ENCODE measurements around the gene MRPL53. TPM values are rescaled to one million over a fixed set of nuclear protein-coding genes. Genes with fewer than 3 reads are reported as not detected.
A peak's percentile ranks its signal among the peaks of the same experiment; 100 is the strongest.

Gene MRPL53
- total and polyA plus RNA-seq, 2 of the 13 experiments (the other 11 are each of a cell fraction or from before 2014, with no cell fraction given), result 34.3 to 51.9 TPM

GRCh38 chr2:74441690-74442482, 30.6 kb downstream of the MRPL53 start, which contains the start of gene RTKN (continued):
- TF ChIP-seq ZGPAT (CRISPR knock-in tag; IDR thresholded peaks at IDR 0.05) (peak; percentile 80), SP2 (CRISPR knock-in tag; IDR thresholded peaks at IDR 0.05) (no peak), ZSCAN20 (CRISPR knock-in tag; IDR thresholded peaks at IDR 0.05; ENCODE audit: borderline replicate concordance) (peak; percentile 94; the same call in 1 of the 2 replicates), SAP130 (CRISPR knock-in tag; IDR thresholded peaks at IDR 0.05; ENCODE audit: low read depth) (peak; percentile 93), ZNF274 (CRISPR knock-in tag; IDR thresholded peaks at IDR 0.05) (peak; percentile 80), SIX1 (CRISPR knock-in tag; IDR thresholded peaks at IDR 0.05; ENCODE audit: borderline replicate concordance) (peak; percentile 47; the same call in 1 of the 2 replicates), FOSL1 (CRISPR knock-in tag; IDR thresholded peaks at IDR 0.05; ENCODE audit: borderline replicate concordance) (no peak), RFX5 (IDR thresholded peaks at IDR 0.05; ENCODE audit: low read depth, low read length) (no peak; the same call in 1 of the 2 replicates), NRL (CRISPR knock-in tag; IDR thresholded peaks at IDR 0.05; ENCODE audit: borderline replicate concordance) (no peak; the same call in none of the 2 replicates), ADNP (CRISPR knock-in tag; IDR thresholded peaks at IDR 0.05) (0 out of 2 replicates have a peak, but pooled peaks have one; percentile 12), FOSL2 (CRISPR knock-in tag; IDR thresholded peaks at IDR 0.05) (peak; percentile 68), ZNF383 (CRISPR knock-in tag; IDR thresholded peaks at IDR 0.05; ENCODE audit: borderline replicate concordance) (peak; percentile 17; the same call in 1 of the 2 replicates), HMGA1 (CRISPR knock-in tag; conservative IDR thresholded peaks at IDR 0.05) (no peak), NFE2 (CRISPR knock-in tag; IDR thresholded peaks at IDR 0.05) (no peak)
- TF ChIP-seq, protein P1, sequence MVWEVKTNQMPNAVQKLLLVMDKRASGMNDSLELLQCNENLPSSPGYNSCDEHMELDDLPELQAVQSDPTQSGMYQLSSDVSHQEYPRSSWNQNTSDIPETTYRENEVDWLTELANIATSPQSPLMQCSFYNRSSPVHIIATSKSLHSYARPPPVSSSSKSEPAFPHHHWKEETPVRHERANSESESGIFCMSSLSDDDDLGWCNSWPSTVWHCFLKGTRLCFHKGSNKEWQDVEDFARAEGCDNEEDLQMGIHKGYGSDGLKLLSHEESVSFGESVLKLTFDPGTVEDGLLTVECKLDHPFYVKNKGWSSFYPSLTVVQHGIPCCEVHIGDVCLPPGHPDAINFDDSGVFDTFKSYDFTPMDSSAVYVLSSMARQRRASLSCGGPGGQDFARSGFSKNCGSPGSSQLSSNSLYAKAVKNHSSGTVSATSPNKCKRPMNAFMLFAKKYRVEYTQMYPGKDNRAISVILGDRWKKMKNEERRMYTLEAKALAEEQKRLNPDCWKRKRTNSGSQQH (CRISPR knock-in tag; IDR thresholded peaks at IDR 0.05; ENCODE audit: low read depth), result no peak
- TF ChIP-seq, protein P2, sequence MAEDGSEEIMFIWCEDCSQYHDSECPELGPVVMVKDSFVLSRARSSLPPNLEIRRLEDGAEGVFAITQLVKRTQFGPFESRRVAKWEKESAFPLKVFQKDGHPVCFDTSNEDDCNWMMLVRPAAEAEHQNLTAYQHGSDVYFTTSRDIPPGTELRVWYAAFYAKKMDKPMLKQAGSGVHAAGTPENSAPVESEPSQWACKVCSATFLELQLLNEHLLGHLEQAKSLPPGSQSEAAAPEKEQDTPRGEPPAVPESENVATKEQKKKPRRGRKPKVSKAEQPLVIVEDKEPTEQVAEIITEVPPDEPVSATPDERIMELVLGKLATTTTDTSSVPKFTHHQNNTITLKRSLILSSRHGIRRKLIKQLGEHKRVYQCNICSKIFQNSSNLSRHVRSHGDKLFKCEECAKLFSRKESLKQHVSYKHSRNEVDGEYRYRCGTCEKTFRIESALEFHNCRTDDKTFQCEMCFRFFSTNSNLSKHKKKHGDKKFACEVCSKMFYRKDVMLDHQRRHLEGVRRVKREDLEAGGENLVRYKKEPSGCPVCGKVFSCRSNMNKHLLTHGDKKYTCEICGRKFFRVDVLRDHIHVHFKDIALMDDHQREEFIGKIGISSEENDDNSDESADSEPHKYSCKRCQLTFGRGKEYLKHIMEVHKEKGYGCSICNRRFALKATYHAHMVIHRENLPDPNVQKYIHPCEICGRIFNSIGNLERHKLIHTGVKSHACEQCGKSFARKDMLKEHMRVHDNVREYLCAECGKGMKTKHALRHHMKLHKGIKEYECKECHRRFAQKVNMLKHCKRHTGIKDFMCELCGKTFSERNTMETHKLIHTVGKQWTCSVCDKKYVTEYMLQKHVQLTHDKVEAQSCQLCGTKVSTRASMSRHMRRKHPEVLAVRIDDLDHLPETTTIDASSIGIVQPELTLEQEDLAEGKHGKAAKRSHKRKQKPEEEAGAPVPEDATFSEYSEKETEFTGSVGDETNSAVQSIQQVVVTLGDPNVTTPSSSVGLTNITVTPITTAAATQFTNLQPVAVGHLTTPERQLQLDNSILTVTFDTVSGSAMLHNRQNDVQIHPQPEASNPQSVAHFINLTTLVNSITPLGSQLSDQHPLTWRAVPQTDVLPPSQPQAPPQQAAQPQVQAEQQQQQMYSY (CRISPR knock-in tag; IDR thresholded peaks at IDR 0.05), result peak; percentile 65
- TF ChIP-seq, protein P3, sequence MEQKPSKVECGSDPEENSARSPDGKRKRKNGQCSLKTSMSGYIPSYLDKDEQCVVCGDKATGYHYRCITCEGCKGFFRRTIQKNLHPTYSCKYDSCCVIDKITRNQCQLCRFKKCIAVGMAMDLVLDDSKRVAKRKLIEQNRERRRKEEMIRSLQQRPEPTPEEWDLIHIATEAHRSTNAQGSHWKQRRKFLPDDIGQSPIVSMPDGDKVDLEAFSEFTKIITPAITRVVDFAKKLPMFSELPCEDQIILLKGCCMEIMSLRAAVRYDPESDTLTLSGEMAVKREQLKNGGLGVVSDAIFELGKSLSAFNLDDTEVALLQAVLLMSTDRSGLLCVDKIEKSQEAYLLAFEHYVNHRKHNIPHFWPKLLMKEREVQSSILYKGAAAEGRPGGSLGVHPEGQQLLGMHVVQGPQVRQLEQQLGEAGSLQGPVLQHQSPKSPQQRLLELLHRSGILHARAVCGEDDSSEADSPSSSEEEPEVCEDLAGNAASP (CRISPR knock-in tag; IDR thresholded peaks at IDR 0.05; ENCODE audit: borderline replicate concordance), result no peak; the same call in none of the 2 replicates
- TF ChIP-seq, protein P4, sequence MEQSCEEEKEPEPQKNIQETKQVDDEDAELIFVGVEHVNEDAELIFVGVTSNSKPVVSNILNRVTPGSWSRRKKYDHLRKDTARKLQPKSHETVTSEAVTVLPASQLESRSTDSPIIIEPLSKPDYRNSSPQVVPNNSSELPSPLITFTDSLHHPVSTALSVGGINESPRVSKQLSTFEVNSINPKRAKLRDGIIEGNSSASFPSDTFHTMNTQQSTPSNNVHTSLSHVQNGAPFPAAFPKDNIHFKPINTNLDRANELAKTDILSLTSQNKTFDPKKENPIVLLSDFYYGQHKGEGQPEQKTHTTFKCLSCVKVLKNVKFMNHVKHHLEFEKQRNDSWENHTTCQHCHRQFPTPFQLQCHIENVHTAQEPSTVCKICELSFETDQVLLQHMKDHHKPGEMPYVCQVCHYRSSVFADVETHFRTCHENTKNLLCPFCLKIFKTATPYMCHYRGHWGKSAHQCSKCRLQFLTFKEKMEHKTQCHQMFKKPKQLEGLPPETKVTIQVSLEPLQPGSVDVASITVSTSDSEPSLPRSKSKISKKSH (CRISPR knock-in tag; IDR thresholded peaks at IDR 0.05; ENCODE audit: borderline replicate concordance), result no peak; the same call in none of the 2 replicates

All from HepG2 (cell line).